Sciatic nerve (tissue), 2 donors: ENCODE measurements around the gene CREBBP. TPM values are rescaled to one million over a fixed set of nuclear protein-coding genes. Genes with fewer than 3 reads are reported as not detected.

Source experiments
- ATAC-seq: fragments of 200-7000 bp; cut with Tn5 transposase; one replicate; pipeline ENCODE4 v1.9.1; 2020; ENCODE audit warnings: mild to moderate bottlenecking, moderate library complexity
- DNase-seq: peaks from one replicate; pipeline ENCODE4 v3.0.0-alpha.2; 2020; ENCODE audit warnings: low spot score
- intact Hi-C: fragments of 100-400 bp; cut with DNase I; formaldehyde crosslinking; loops from one replicate; pipeline ENCODE4 v1.14.2; 2022
- total RNA-seq: library from RNA; stranded (reverse); fragmentation: NEBNext Ultra II Directional; extraction: Animal tissue kit (Norgen Biotek cat#: 25700); gene quantifications from one replicate; pipeline ENCODE4 v1.2.1, GENCODE V29; 2021
- donor health status: DM: no; HTN: no; CAD: no.
- donor health status: DM: no; HTN: no; CAD: no.

The CREBBP gene
- total RNA-seq, 1 donor from 2014 or later: 120 TPM

GRCh38 chr16:3756113-3756512 is 124.4 kb downstream of the CREBBP start:
- ATAC-seq (no peak), DNase-seq (peak; percentile 33)
- intact Hi-C loops: no loop called here

GRCh38 chr16:3755249-3755648 is 125.3 kb downstream of the CREBBP start:
- intact Hi-C loops: no loop called here
- ATAC-seq (no peak), DNase-seq (peak; percentile 8)

- ATAC-seq (no peak), DNase-seq (no peak)
- intact Hi-C loops: no loop called here
These were observed 125.7 kb downstream of the CREBBP start for GRCh38 chr16:3754772-3755171.

GRCh38 chr16:3754081-3754703 is 126.3 kb downstream of the CREBBP start:
- intact Hi-C loops: no loop called here
- DNase-seq (peak; percentile 25), ATAC-seq (no peak)

GRCh38 chr16:3752984-3753383 is 127.5 kb downstream of the CREBBP start:
- intact Hi-C loops: no loop called here
- ATAC-seq (no peak), DNase-seq (peak; percentile 40)

GRCh38 chr16:3751878-3752277 is 128.6 kb downstream of the CREBBP start:
- ATAC-seq (no peak), DNase-seq (peak; percentile 9)
- intact Hi-C loops: no loop called here

GRCh38 chr16:3748307-3748706 is 132.2 kb downstream of the CREBBP start:
- peak; percentile 63 for DNase-seq
- ATAC-seq: no peak
- intact Hi-C loops: no loop called here

- intact Hi-C loops: no loop called here
- peak; percentile 33 for DNase-seq
- ATAC-seq: peak; percentile 20
These were observed 134.7 kb downstream of the CREBBP start for GRCh38 chr16:3745751-3746355.

- DNase-seq (no peak), ATAC-seq (no peak)
- intact Hi-C loops: no loop called here
These were observed 136.5 kb downstream of the CREBBP start for GRCh38 chr16:3744018-3744417.

GRCh38 chr16:3740934-3741333 is 139.6 kb downstream of the CREBBP start:
- no peak for ATAC-seq

GRCh38 chr16:3740186-3740585 is 140.3 kb downstream of the CREBBP start:
- ATAC-seq (no peak), DNase-seq (no peak)
- intact Hi-C loops: no loop called here

More at GRCh38 chr16:3740934-3741333, 139.6 kb downstream of the CREBBP start:
- DNase-seq: peak; percentile 22
- intact Hi-C loops: no loop called here

GRCh38 chr16:3739636-3740035 is 140.9 kb downstream of the CREBBP start:
- DNase-seq (no peak), ATAC-seq (peak; percentile 22)
- intact Hi-C loops: no loop called here

- intact Hi-C loops: no loop called here
- DNase-seq: no peak
- ATAC-seq: no peak
These were observed 142.0 kb downstream of the CREBBP start for GRCh38 chr16:3738541-3738940.

GRCh38 chr16:3738128-3738527 is 142.4 kb downstream of the CREBBP start:
- no peak for ATAC-seq
- no peak for DNase-seq
- intact Hi-C loops: no loop called here

GRCh38 chr16:3737181-3737580 is 143.3 kb downstream of the CREBBP start:
- intact Hi-C loops: no loop called here
- no peak for DNase-seq

GRCh38 chr16:3736116-3736515 is 144.4 kb downstream of the CREBBP start:
- intact Hi-C loops: no loop called here
- ATAC-seq (no peak), DNase-seq (no peak)

More at GRCh38 chr16:3737181-3737580, 143.3 kb downstream of the CREBBP start:
- ATAC-seq: no peak

- ATAC-seq (no peak), DNase-seq (peak; percentile 40)
- intact Hi-C loops: no loop called here
These were observed 145.0 kb downstream of the CREBBP start for GRCh38 chr16:3735541-3735940.

- intact Hi-C loops: no loop called here
- peak; percentile 45 for DNase-seq
- ATAC-seq: no peak
These were observed 145.7 kb downstream of the CREBBP start for GRCh38 chr16:3734758-3735221.

- intact Hi-C loops: no loop called here
- no peak for ATAC-seq
- peak; percentile 49 for DNase-seq
These were observed 146.3 kb downstream of the CREBBP start for GRCh38 chr16:3734084-3734757.

GRCh38 chr16:3732171-3732570 is 148.3 kb downstream of the CREBBP start:
- ATAC-seq (no peak), DNase-seq (no peak)
- intact Hi-C loops: no loop called here
